ENCODE data around the gene S100A2.
"Not testable (repeated sequence)": the region's sequence is repeated elsewhere in the genome, so short reads cannot be mapped to it uniquely, and the experiment has no call there.

Gene S100A2

DNA sequence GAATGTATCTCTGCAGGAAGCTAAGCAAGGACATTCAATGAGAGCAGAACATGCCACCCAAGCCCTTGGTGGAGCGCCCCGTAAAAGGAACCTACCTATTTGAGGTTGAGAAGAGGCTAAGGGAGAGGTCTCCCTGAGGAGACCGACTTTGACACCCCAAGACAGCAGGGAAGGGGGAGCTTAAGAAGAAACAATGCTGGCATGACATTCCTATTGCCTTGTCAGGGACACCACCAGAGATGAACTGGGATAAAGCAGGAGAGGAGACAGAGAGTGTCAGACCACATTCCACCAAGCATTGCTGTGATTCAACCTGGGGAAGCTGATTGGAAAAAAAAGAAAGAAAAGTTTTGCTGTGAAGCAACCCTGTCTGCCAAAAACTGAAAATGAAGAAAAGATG, 13.3 kb upstream of the S100A2 start:
- peaks cover 19% of the 10 kb centered on the region for H3K27me3 Mint-ChIP-seq (ENCODE audit: low read depth)
- no peaks in the 10 kb centered on the region for H3K9me3 Mint-ChIP-seq
- H3K36me3 Mint-ChIP-seq (ENCODE audit: low read depth), result no peaks in the 10 kb centered on the region
- no peak overlapping the region for H3K27ac Mint-ChIP-seq
- DNase-seq (ENCODE audit: low spot score), result no peak
- no peak overlapping the region for H3K4me3 Mint-ChIP-seq
- peaks cover 3% of the 10 kb centered on the region for H3K4me1 Mint-ChIP-seq (ENCODE audit: low read depth)

DNA sequence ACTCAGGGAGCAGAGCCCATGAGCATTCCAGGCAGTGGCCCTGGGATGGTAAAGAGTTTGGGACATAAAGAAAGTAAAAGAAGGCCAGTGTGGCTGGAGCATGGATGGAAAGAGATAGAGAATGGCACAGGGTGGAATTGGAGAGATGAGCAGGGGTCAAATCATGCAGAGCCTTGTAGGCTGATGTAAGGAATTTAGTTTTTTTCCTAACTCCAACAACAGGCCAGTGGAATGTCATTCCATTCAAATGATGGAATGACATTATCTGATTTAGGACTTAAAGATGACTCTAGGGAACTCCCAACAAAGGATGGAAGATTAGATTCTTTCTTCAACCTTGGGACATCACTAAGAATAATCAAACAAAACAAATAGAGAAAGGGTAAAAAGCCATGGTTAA, 12.8 kb upstream of the S100A2 start:
- peaks cover 3% of the 10 kb centered on the region for H3K4me1 Mint-ChIP-seq (ENCODE audit: low read depth)
- DNase-seq (ENCODE audit: low spot score), result no peak
- no peaks in the 10 kb centered on the region for H3K9me3 Mint-ChIP-seq
- H3K27ac Mint-ChIP-seq, result no peak overlapping the region
- peaks cover 19% of the 10 kb centered on the region for H3K27me3 Mint-ChIP-seq (ENCODE audit: low read depth)
- no peak overlapping the region for H3K4me3 Mint-ChIP-seq
- H3K36me3 Mint-ChIP-seq (ENCODE audit: low read depth), result no peaks in the 10 kb centered on the region

DNA sequence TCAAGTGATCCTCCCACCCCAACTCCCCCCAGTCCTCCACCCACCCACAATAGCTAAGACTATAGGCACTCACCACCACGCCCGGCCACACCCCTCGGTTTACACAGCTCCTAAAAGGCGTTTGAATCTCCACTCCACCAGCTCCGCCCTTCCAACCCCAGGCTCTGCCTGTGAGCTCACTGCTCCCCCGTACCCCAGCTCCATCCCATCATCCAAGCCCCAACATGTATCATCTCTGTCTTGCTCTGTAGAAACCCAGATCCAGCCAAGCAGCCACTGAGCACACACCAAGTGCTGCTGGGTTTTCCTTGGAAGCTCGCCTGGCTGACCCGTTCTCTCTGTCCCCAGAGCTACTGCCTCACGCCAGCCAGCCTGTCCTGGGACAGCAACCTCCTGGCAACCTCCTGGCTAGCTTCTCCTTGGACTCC, 12.0 kb upstream of the S100A2 start:
- Mint-ChIP-seq H3K9me3 (no peaks in the 10 kb centered on the region), H3K4me3 (no peak overlapping the region), H3K27ac (no peak overlapping the region), H3K36me3 (ENCODE audit: low read depth) (no peaks in the 10 kb centered on the region), H3K27me3 (ENCODE audit: low read depth) (peaks cover 19% of the 10 kb centered on the region), H3K4me1 (ENCODE audit: low read depth) (peaks cover 7% of the 10 kb centered on the region)
- no peak for DNase-seq (ENCODE audit: low spot score)

DNA sequence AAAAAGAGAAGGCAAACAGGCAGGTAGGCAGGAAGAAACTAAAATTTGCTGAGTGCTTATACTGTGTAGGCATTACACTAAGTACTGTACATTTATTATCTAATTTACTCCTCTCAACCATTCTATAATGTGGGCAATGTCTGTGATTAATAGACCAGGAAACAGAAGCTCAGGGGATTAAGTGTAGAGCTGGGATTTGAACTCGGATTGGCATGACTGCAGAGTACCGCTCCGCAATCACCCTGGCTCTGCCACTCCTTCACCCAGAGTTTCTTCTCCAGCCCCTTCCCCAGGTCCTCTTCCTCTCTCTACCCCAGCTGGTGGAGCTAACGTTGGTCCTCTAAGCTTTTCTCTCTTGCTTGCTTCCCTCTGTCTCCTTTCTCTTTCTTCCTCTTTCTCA, 11.5 kb upstream of the S100A2 start:
- Mint-ChIP-seq H3K36me3 (ENCODE audit: low read depth) (no peaks in the 10 kb centered on the region), H3K27ac (no peak overlapping the region), H3K9me3 (no peaks in the 10 kb centered on the region), H3K27me3 (ENCODE audit: low read depth) (peaks cover 19% of the 10 kb centered on the region), H3K4me3 (no peak overlapping the region), H3K4me1 (ENCODE audit: low read depth) (peaks cover 10% of the 10 kb centered on the region)
- no peak for DNase-seq (ENCODE audit: low spot score)

DNA sequence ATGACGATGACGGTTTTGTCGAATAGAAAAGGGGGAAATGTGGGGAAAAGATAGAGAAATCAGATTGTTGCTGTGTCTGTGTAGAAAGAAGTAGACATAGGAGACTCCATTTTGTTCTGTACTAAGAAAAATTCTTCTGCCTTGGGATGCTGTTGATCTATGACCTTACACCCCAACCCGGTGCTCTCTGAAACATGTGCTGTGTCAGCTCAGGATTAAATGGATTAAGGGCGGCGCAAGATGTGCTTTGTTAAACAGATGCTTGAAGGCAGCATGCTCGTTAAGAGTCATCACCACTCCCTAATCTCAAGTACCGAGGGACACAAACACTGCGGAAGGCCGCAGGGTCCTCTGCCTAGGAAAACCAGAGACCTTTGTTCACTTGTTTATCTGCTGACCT, 9.9 kb upstream of the S100A2 start:
- not testable (repeated sequence) for H3K36me3 Mint-ChIP-seq (ENCODE audit: low read depth); H3K4me3 Mint-ChIP-seq; H3K9me3 Mint-ChIP-seq; DNase-seq (ENCODE audit: low spot score); H3K27ac Mint-ChIP-seq
- peaks cover 14% of the 10 kb centered on the region for H3K4me1 Mint-ChIP-seq (ENCODE audit: low read depth)
- H3K27me3 Mint-ChIP-seq (ENCODE audit: low read depth), result peaks cover 19% of the 10 kb centered on the region

DNA sequence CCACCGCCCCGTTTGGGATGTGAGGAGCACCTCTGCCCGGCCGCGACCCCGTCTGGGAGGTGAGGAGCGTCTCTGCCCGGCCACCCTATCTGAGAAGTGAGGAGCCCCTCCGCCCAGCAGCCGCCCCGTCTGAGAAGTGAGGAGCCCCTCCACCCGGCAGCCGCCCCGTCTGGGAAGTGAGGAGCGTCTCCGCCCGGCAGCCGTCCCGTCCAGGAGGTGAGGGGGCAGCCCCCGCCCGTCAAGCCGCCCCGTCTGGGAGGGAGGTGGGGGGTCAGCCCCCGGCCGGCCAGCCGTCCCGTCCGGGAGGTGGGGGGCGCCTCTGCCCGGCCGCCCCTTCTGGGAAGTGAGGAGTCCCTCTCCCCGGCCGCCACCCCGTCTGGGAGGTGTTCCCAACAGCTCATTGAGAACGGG, 9.4 kb upstream of the S100A2 start:
- H3K4me3 Mint-ChIP-seq; H3K9me3 Mint-ChIP-seq; DNase-seq (ENCODE audit: low spot score); H3K27ac Mint-ChIP-seq; H3K36me3 Mint-ChIP-seq (ENCODE audit: low read depth): not testable (repeated sequence)
- Mint-ChIP-seq H3K4me1 (ENCODE audit: low read depth) (peaks cover 14% of the 10 kb centered on the region), H3K27me3 (ENCODE audit: low read depth) (peaks cover 19% of the 10 kb centered on the region)

DNA sequence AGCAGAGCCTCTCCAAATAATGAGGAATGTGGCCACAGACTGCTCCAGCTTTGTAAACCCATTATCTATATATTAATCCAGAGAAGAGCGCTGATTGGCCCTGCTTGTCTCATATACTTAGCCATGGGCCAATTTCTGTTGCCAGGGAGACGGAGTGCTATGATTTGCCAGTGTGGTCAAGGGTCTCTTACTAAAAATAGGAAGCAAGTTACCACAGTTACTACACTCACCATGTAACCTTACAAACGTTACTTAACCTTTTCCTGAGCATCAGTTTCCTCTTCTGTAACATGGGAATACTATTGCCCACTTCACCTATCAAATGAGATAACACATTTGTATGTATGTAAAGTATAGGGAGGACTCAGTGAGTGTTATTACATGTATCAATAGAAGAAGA, 7.7 kb upstream of the S100A2 start:
- Mint-ChIP-seq H3K27ac (no peak overlapping the region), H3K4me3 (no peak overlapping the region), H3K36me3 (ENCODE audit: low read depth) (no peaks in the 10 kb centered on the region), H3K27me3 (ENCODE audit: low read depth) (peaks cover 12% of the 10 kb centered on the region), H3K9me3 (no peaks in the 10 kb centered on the region), H3K4me1 (ENCODE audit: low read depth) (peaks cover 19% of the 10 kb centered on the region)
- DNase-seq (ENCODE audit: low spot score), result no peak

DNA sequence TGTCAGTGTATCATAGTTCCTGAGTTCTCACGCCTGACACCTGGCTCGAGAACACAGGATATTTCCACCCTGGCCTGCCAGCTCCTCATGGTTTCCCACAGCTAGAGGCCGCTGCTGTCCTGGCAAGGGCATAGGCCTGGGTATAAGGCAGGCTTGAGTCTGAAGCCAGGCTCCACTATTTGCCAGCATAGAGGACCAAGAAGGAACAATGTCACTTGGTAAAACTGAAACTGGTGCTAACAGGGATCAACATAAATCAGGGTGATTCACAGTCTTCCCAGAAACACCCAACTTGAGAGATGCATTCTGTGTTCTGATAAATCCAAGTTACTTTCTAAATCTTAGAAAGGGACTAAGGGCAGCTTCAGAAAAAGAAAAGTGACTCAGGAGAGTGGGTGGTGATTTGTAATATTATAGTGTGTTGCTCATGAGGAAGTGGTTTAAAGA, 6.9 kb upstream of the S100A2 start:
- peak; percentile 53 for DNase-seq (ENCODE audit: low spot score)
- peaks cover 24% of the 10 kb centered on the region for H3K4me1 Mint-ChIP-seq (ENCODE audit: low read depth)
- H3K27me3 Mint-ChIP-seq (ENCODE audit: low read depth), result peaks cover 4% of the 10 kb centered on the region
- no peaks in the 10 kb centered on the region for H3K36me3 Mint-ChIP-seq (ENCODE audit: low read depth)
- H3K27ac Mint-ChIP-seq, result no peak overlapping the region
- no peak overlapping the region for H3K4me3 Mint-ChIP-seq
- H3K9me3 Mint-ChIP-seq, result no peaks in the 10 kb centered on the region

DNA sequence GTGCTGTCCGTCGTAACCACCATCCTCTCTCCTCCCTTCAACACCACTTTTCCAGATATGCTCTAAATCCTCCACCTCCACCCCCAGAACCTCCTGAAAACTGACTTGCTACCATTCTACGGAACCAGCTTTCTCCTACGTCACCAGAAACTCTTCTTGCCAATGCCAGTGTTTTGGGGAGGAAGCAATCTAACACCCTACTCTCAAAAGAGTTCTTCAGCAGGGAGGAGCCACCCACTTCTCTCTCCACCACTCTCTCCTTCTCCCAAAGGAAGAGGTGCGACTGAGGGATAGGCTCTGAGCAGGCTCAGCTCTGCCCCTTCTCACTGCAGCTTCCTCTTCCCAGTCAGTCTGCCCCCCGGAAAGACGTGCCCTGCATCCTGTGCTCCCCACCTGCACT, 6.1 kb upstream of the S100A2 start:
- no peak overlapping the region for H3K27ac Mint-ChIP-seq
- H3K9me3 Mint-ChIP-seq, result no peaks in the 10 kb centered on the region
- DNase-seq (ENCODE audit: low spot score), result no peak
- H3K36me3 Mint-ChIP-seq (ENCODE audit: low read depth), result no peaks in the 10 kb centered on the region
- H3K4me1 Mint-ChIP-seq (ENCODE audit: low read depth), result peaks cover 27% of the 10 kb centered on the region
- no peaks in the 10 kb centered on the region for H3K27me3 Mint-ChIP-seq (ENCODE audit: low read depth)
- no peak overlapping the region for H3K4me3 Mint-ChIP-seq

DNA sequence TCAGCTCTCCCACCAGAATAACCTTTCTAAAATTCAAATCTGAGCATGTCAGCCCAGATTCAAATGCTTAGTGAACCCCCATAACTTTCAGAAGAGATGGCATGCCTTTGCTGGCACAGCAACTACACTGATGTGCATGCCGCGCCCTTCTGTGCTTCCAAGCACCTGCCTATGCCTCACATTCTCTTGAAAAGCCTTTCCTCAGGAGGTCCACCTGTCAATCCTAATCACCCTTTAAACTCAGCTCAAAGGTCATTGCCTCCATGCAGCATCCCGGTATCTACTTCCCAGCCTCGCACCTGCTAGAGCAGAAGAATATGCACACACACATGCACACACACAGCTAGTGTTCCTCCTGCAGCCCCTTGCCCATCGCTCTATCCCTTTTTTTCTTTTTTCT, 5.2 kb upstream of the S100A2 start:
- H3K27ac Mint-ChIP-seq, result no peak overlapping the region
- no peaks in the 10 kb centered on the region for H3K27me3 Mint-ChIP-seq (ENCODE audit: low read depth)
- H3K36me3 Mint-ChIP-seq (ENCODE audit: low read depth), result no peaks in the 10 kb centered on the region
- H3K9me3 Mint-ChIP-seq, result no peaks in the 10 kb centered on the region
- no peak for DNase-seq (ENCODE audit: low spot score)
- no peak overlapping the region for H3K4me3 Mint-ChIP-seq
- H3K4me1 Mint-ChIP-seq (ENCODE audit: low read depth), result peaks cover 34% of the 10 kb centered on the region

DNA sequence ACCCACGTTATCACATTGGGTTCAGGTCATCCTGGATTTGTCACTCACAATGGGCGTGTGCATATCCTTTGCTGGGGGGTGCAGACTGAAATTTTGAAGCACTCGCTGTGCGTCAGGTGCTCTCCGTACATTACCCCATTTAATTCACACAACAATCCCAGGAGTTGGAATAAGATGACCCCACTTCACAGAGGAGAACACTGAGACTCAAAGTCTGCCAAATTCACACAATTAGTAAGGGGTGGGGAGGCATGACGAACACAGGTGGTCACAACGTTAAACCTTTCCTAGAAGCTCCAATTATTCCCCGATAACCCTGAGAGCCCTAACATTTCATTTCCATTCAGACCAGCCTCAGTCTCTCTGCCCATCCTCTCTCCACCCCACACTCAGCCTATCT, 3.8 kb upstream of the S100A2 start:
- DNase-seq (ENCODE audit: low spot score), result no peak
- Mint-ChIP-seq H3K27me3 (ENCODE audit: low read depth) (no peaks in the 10 kb centered on the region), H3K36me3 (ENCODE audit: low read depth) (no peaks in the 10 kb centered on the region), H3K4me3 (no peak overlapping the region), H3K27ac (no peak overlapping the region), H3K9me3 (no peaks in the 10 kb centered on the region), H3K4me1 (ENCODE audit: low read depth) (peaks cover 37% of the 10 kb centered on the region)

DNA sequence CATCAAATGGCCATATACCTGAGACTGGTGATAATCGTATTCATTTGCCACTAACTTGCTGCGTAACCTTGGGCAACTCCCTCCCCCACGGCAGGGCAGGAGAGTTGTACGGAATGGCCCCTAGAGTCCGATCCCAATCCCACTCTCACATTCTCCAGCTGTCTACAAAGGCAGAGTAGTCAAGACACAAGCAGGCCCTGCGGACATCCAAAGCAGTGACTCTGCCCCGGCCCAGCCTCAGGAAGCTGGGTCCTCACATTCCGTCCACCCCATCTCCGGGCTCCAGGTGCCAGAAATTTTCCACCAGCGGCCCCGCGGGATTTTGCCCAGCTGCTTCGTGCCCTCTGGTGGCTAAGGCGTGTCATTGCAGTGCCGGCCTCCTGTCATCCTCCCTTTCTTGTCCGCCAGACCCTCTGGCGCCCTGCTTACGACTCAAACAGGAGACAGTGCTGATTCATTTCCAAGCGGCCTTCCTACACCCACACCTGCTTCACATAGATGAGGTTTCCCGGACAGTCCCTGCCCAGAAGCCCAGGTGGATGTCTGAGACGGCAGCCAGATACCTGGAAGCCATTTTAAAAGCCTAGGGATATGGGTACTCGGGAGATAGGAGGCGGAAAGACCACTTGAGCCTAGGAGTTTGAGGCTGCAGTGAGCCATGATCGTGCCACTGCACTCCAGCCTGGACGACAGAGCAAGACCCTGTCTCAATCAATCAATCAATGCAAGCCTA, 2.9 kb upstream of the S100A2 start:
- Mint-ChIP-seq H3K4me3 (peak overlapping the region; percentile 80), H3K27me3 (ENCODE audit: low read depth) (no peaks in the 10 kb centered on the region), H3K4me1 (ENCODE audit: low read depth) (peaks cover 37% of the 10 kb centered on the region), H3K9me3 (no peaks in the 10 kb centered on the region), H3K36me3 (ENCODE audit: low read depth) (no peaks in the 10 kb centered on the region), H3K27ac (peak overlapping the region; percentile 60)
- DNase-seq (ENCODE audit: low spot score), result peak; percentile 77

DNA sequence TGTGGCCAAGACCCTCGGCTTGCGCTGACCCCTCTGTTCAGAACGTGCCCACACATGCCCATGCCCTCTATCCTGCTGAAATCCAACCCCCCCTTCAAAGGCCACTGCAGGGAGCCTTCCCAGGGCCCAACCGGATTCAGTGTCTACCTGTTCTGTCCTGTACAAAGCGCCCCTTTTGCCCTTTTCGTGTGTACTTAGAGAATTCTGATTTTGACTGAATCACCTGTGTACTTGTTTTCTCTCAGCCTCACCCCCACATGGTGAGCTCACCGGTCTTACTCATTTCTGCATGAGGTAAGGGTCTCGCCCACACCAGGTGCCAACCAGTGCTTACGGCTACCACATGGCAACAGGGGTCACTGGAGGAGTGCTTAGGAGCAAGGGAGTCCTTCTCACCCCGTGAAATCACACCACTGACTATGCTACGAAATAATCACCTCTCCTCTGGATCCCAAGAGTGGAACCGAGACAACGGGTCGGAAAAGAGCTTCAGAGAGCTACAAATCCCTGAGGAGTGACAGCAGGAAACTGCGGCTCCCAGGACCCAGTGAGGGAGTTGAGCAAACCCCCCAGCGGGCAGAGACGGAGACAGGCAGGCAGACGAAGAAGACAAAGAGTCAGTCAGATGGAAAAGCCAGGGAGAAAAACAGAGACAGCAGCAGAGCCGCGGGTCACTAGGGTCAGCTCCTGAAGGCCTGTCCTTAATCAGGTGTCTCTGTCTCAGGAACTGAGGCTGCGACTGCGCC, 2.1 kb upstream of the S100A2 start:
- peak overlapping the region; percentile 57 for H3K27ac Mint-ChIP-seq
- peaks cover 34% of the 10 kb centered on the region for H3K4me1 Mint-ChIP-seq (ENCODE audit: low read depth)
- H3K9me3 Mint-ChIP-seq, result no peaks in the 10 kb centered on the region
- H3K4me3 Mint-ChIP-seq, result no peak overlapping the region
- peak; percentile 57 for DNase-seq (ENCODE audit: low spot score)
- H3K36me3 Mint-ChIP-seq (ENCODE audit: low read depth), result no peaks in the 10 kb centered on the region
- H3K27me3 Mint-ChIP-seq (ENCODE audit: low read depth), result no peaks in the 10 kb centered on the region

DNA sequence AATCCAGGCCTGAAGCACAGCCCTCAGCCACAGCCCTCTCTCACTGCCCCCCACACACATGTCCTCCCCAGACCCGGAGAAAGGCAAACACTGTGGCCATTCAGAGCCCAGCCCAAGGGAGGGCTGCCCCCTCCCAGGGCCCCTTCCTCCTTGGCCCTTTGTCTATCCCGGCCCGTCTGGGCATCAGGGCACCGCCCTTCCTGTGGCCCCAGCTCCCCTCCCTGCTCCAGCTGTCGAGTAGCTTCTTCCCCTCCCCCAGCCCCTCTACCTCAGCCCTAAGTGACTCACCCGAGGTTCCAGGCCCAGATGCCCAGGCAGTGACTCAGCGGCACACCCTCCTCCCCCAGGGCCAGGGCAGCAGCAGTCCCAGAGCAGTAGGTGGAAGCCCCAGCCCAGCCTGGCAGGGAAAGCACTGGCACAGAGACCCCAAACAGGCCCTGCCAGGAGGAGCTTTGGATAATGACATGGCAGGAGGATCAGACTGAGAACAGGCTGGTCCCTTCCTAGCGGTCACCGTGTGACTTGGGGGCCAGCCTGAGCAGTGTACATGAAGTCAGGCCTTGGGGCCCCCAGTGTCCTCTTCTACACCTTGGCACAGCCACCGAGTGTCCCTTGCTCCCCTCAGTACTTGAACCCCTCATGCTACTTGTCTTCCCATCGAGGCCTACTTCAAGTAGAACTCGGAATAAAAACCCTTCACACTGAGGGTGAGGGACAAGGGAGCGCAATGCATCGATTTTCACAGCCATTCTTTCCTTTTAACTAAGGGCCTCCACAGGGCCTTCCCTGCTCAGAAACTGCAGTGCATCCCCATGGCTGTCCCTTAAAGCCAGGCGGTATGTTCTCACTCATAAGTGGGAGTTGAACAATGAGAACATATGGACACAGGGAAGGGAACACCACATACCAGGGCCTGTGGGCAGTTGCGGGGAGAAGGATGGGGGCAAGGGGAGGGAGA, 1.0 kb upstream of the S100A2 start:
- Mint-ChIP-seq H3K27me3 (ENCODE audit: low read depth) (no peaks in the 10 kb centered on the region), H3K27ac (peak overlapping the region; percentile 96), H3K9me3 (no peaks in the 10 kb centered on the region), H3K36me3 (ENCODE audit: low read depth) (no peaks in the 10 kb centered on the region), H3K4me1 (ENCODE audit: low read depth) (peaks cover 29% of the 10 kb centered on the region), H3K4me3 (peak overlapping the region; percentile 68)
- DNase-seq (ENCODE audit: low spot score), result peak; percentile 88
